HL-60/S4 treated with phorbol 12-myristate 13-acetate at 8.2 ng/mL for 4 days and 3 days (cell line): ENCODE data around the gene LRRC58.

Source experiments
- in situ Hi-C: fragments of 300-500 bp; cut with MboI; formaldehyde crosslinking; loops from 2 replicates; pipeline ENCODE4 v1.15.0; 2022; ENCODE audit warnings: low sequenced_read_pairs

LRRC58 gene

GRCh38 chr3:120281261-120281660, 67.9 kb downstream of the LRRC58 start:
- in situ Hi-C loops = no loop called here

- in situ Hi-C loops = no loop called here
Observed at GRCh38 chr3:120280566-120280965, 68.6 kb downstream of the LRRC58 start.

GRCh38 chr3:120280026-120280425, 69.1 kb downstream of the LRRC58 start:
- in situ Hi-C loops = no loop called here

DNA sequence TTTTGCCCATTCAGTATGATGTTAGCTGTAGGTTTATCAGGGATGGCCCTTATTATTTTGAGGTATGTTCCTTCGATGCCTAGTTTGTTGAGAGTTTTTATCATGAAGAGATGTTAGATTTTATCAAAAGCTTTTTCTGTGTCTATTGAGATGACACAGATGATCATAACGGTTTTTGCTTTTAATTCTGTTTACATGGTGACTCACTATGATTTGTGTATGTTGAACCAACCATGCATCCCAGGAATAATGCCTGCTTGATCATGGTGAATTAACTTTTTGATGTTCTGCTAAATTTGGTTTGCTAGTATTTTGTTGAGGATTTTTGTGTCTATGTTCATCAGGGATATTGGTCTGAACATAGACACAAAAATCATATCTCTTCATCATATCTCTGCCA, 72.4 kb downstream of the LRRC58 start:
- in situ Hi-C loops = no loop called here

DNA sequence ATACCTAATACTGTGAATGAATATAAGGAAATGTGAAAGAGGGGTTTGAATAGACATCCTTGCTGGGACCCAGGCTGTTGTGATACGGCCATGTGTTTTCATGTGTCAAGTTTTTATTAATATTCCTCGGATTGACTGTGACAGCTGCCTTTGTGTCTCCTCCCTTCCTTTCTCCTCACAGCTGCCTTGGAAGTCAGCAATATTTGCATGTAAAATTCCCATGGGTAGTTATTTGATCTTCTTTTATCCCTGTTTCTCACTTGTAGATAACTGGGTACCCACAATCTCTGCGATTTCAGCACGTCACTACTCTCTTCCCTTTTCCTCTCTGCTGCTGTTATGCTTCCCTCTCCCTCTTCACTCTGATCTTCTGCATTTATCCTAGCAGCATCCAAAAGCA, 73.5 kb downstream of the LRRC58 start:
- in situ Hi-C loops = no loop called here

GRCh38 chr3:120274739-120275167, 74.4 kb downstream of the LRRC58 start:
- in situ Hi-C loops = no loop called here
